KMS-11 (cell line): ENCODE data around the gene GALNT9.

Experiments
- H2AFZ ChIP-seq: fragments of 200-600 bp; sonication (generic); 2 replicates; pipeline ENCODE4 v1.6.1; 2016; ENCODE audit warnings: antibody characterized with exemption, mixed run types, low read depth
- H3K27ac ChIP-seq: fragments of 200-600 bp; sonication (generic); 2 replicates; pipeline ENCODE4 v1.6.1; 2016; ENCODE audit warnings: mild to moderate bottlenecking, mixed run types
- H3K27me3 ChIP-seq: fragments of 200-600 bp; sonication (generic); 2 replicates; pipeline ENCODE4 v1.6.1; 2017; ENCODE audit warnings: mild to moderate bottlenecking, low read depth, mixed run types, moderate library complexity; ENCODE audit not compliant: insufficient read depth
- H3K36me3 ChIP-seq: fragments of 200-600 bp; sonication (generic); 2 replicates; pipeline ENCODE4 v1.6.1; 2017; ENCODE audit warnings: mild to moderate bottlenecking, mixed run types; ENCODE audit not compliant: insufficient read depth
- H3K4me1 ChIP-seq: fragments of 200-600 bp; sonication (generic); 2 replicates; pipeline ENCODE4 v1.6.1; 2016; ENCODE audit warnings: mild to moderate bottlenecking, low read depth, mixed run types; ENCODE audit not compliant: poor library complexity, severe bottlenecking
- H3K4me2 ChIP-seq: fragments of 200-600 bp; sonication (generic); 2 replicates; pipeline ENCODE4 v1.7.0; 2016; ENCODE audit warnings: mild to moderate bottlenecking, mixed run types
- H3K4me3 ChIP-seq: fragments of 200-600 bp; sonication (generic); IDR thresholded peaks from 2 replicates; pipeline ENCODE4 v1.6.1; 2017; ENCODE audit warnings: low read depth, low read length, mixed read lengths; ENCODE audit not compliant: insufficient read depth
- H3K79me2 ChIP-seq: fragments of 200-600 bp; sonication (generic); 2 replicates; pipeline ENCODE4 v1.6.1; 2016; ENCODE audit warnings: low read depth, mixed run types; ENCODE audit not compliant: insufficient read depth
- H3K9ac ChIP-seq: fragments of 200-600 bp; sonication (generic); 2 replicates; pipeline ENCODE4 v1.6.1; 2016; ENCODE audit warnings: mild to moderate bottlenecking, mixed run types
- H4K20me1 ChIP-seq: fragments of 200-600 bp; sonication (generic); 2 replicates; pipeline ENCODE4 v1.6.1; 2016; ENCODE audit warnings: mild to moderate bottlenecking, mixed run types; ENCODE audit not compliant: insufficient read depth
- CTCF ChIP-seq: fragments of 200-600 bp; sonication (generic); conservative IDR thresholded peaks from 2 replicates; pipeline ENCODE4 v1.6.1; 2017; ENCODE audit warnings: low read depth, mild to moderate bottlenecking, antibody characterized with exemption, low read length, moderate library complexity, mixed read lengths

The GALNT9 gene

DNA sequence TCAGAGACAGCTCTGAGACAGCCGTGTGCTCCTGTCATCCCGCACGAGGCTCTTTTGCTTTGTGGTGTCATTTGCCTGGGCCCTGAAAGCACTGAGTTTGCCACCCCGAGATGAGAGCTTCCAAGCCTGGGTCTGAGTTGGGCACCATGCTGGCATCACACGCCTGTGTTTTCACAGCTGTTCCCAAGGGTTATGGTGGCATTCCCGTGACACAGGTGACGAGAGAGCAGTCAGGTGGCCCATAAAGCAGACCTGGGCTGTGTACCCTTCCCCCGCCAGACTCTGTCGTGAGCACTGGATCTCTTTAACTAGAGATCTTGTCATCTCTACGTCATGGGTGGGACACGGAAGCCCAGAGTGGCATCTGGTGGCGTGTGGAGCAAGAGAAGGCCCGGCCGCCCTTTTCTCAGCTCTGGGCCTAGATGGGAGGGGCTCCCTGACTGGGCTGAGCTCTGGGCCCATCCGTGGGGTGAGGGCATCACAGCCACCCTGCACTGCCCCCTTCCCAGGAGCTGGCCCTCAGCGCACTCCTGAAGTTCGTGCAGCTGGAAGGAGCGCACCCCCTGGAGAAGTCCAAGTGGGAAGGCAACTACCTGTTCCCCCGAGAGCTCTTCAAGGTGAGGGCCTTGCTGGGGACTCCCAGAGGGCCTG is 182.5 kb downstream of the GALNT9 start:
- Histone ChIP-seq H3K4me2 (no peak overlapping the region), H3K9ac (no peak overlapping the region)

More for the DNA sequence above, 182.5 kb downstream of the GALNT9 start:
- Histone ChIP-seq H3K79me2 (peaks cover 32% of the 10 kb centered on the region), H3K4me3 (no peak overlapping the region), H2AFZ (no peak overlapping the region), H3K4me1 (peaks cover 4% of the 10 kb centered on the region), H4K20me1 (no peaks in the 10 kb centered on the region), H3K27me3 (no peaks in the 10 kb centered on the region), H3K27ac (no peak overlapping the region), H3K36me3 (no peaks in the 10 kb centered on the region)
- TF ChIP-seq CTCF: no peak
